GM18517 (cell line): ENCODE measurements around the gene RPL27.
"Not testable (repeated sequence)": the region's sequence is repeated elsewhere in the genome, so short reads cannot be mapped to it uniquely, and the experiment has no call there.

Experiments
- ATAC-seq: cut with Tn5 transposase; IDR thresholded peaks from one replicate; pipeline ENCODE4 v1.9.1; 2021; ENCODE audit warnings: mild to moderate bottlenecking, moderate library complexity; ENCODE audit not compliant: unreplicated experiment

RPL27 gene

GRCh38 chr17:42992872-42993271 is 5.3 kb upstream of the RPL27 start:
- ATAC-seq: no peak

GRCh38 chr17:42993913-42994312 is 4.3 kb upstream of the RPL27 start:
- ATAC-seq: not testable (repeated sequence)

- ATAC-seq: no peak
Observed at GRCh38 chr17:42997390-42997983, 732 bp upstream of the RPL27 start.

- ATAC-seq: no peak
Observed at GRCh38 chr17:42999003-42999525, 845 bp downstream of the RPL27 start.

- ATAC-seq: not testable (repeated sequence)
Observed at GRCh38 chr17:43000894-43001293, 2.7 kb downstream of the RPL27 start.

GRCh38 chr17:43003542-43004172 is 5.4 kb downstream of the RPL27 start:
- ATAC-seq: no peak

GRCh38 chr17:43006639-43007551 is 8.7 kb downstream of the RPL27 start, which contains the start of gene IFI35:
TSS of gene IFI35 (plus strand) at chr17:43006784. CDS start at chr17:43006948, 164 bp downstream.
- ATAC-seq: peak; percentile 77

- no peak for ATAC-seq
Observed at GRCh38 chr17:43010667-43011308, 12.6 kb downstream of the RPL27 start.

GRCh38 chr17:43011728-43012472 is 13.7 kb downstream of the RPL27 start:
- ATAC-seq: no peak

- ATAC-seq: no peak
Observed at GRCh38 chr17:43013296-43013695, 15.1 kb downstream of the RPL27 start.

- no peak for ATAC-seq
Observed at GRCh38 chr17:43014020-43014648, 15.9 kb downstream of the RPL27 start.

GRCh38 chr17:43014649-43015542 is 16.7 kb downstream of the RPL27 start:
- ATAC-seq: no peak

GRCh38 chr17:43015579-43015978 is 17.4 kb downstream of the RPL27 start:
- ATAC-seq: no peak

- ATAC-seq: no peak
Observed at GRCh38 chr17:43016216-43016615, 18.0 kb downstream of the RPL27 start.

GRCh38 chr17:43018008-43018853 is 20.0 kb downstream of the RPL27 start:
- no peak for ATAC-seq

GRCh38 chr17:43018932-43019331 is 20.7 kb downstream of the RPL27 start:
- no peak for ATAC-seq

GRCh38 chr17:43019418-43019817 is 21.2 kb downstream of the RPL27 start:
- no peak for ATAC-seq
